ENCODE data around the gene OR7A5.
"Not testable (repeated sequence)": the region's sequence is repeated elsewhere in the genome, so short reads cannot be mapped to it uniquely, and the experiment has no call there.

The OR7A5 gene

GRCh38 chr19:14835011-14835410 lies at the start of gene OR7A5, which contains the start of gene OR7C1:
Gene OR7A5 (minus strand): TSS chr19:14835185. CDS start chr19:14828241, 6,944 bp downstream.
Gene OR7C1 (minus strand): TSS chr19:14835185. CDS start chr19:14800136, 35,049 bp downstream.
- no peak for DNase-seq

- DNase-seq = no peak
Observed at GRCh38 chr19:14871619-14872230, 36.7 kb upstream of the OR7A5 start.

GRCh38 chr19:14868497-14868896 lies 33.5 kb upstream of the OR7A5 start:
- DNase-seq = no peak

- DNase-seq = no peak
Observed at GRCh38 chr19:14848822-14849221, 13.8 kb upstream of the OR7A5 start, which contains the start of gene OR7A10. Gene OR7A10 (minus strand): TSS chr19:14848922. CDS start chr19:14841877, 7,045 bp downstream.

GRCh38 chr19:14843578-14843977 lies 8.6 kb upstream of the OR7A5 start:
- no peak for DNase-seq

GRCh38 chr19:14843169-14843568 lies 8.2 kb upstream of the OR7A5 start:
- no peak for DNase-seq

- DNase-seq = no peak
Observed at GRCh38 chr19:14840206-14840605, 5.2 kb upstream of the OR7A5 start.

- no peak for DNase-seq
Observed at GRCh38 chr19:14837391-14837790, 2.4 kb upstream of the OR7A5 start.

GRCh38 chr19:14830702-14831101 lies 4.3 kb downstream of the OR7A5 start:
- DNase-seq = no peak

- no peak for DNase-seq
Observed at GRCh38 chr19:14826006-14826405, 9.0 kb downstream of the OR7A5 start.

- no peak for DNase-seq
Observed at GRCh38 chr19:14821937-14822336, 13.0 kb downstream of the OR7A5 start.

- no peak for DNase-seq
Observed at GRCh38 chr19:14818588-14818987, 16.4 kb downstream of the OR7A5 start.

- no peak for DNase-seq
Observed at GRCh38 chr19:14817052-14817451, 17.9 kb downstream of the OR7A5 start.

- DNase-seq = no peak
Observed at GRCh38 chr19:14814982-14815652, 19.9 kb downstream of the OR7A5 start.

- no peak for DNase-seq
Observed at GRCh38 chr19:14809272-14810057, 25.5 kb downstream of the OR7A5 start.

- no peak for DNase-seq
Observed at GRCh38 chr19:14804765-14805164, 30.2 kb downstream of the OR7A5 start.

- DNase-seq = no peak
Observed at GRCh38 chr19:14798760-14799159, 36.2 kb downstream of the OR7A5 start.

- no peak for DNase-seq
Observed at GRCh38 chr19:14796021-14796420, 39.0 kb downstream of the OR7A5 start.

GRCh38 chr19:14795078-14795721 lies 39.8 kb downstream of the OR7A5 start:
- no peak for DNase-seq

GRCh38 chr19:14792250-14792649 lies 42.7 kb downstream of the OR7A5 start:
- DNase-seq = not testable (repeated sequence)

- no peak for DNase-seq
Observed at GRCh38 chr19:14786421-14786851, 48.5 kb downstream of the OR7A5 start.

GRCh38 chr19:14785102-14785793 lies 49.7 kb downstream of the OR7A5 start:
- not testable (repeated sequence) for DNase-seq

- not testable (repeated sequence) for DNase-seq
Observed at GRCh38 chr19:14784730-14785101, 50.3 kb downstream of the OR7A5 start.

Measured in NCI-H1436 treated with DMSO at 0.1 percent for 48 hours (cell line).